A673 (cell line): ENCODE data around the gene CMC2. TPM values are rescaled to one million over a fixed set of nuclear protein-coding genes. Genes with fewer than 3 reads are reported as not detected.

Experiments used
- BruUV-seq: library from RNA; stranded (reverse); fragments of 400-500 nt; replicated peaks from 2 replicates; lab custom pipeline; 2021; lab: Mats Ljungman, UMichigan
- CTCF ChIA-PET: fragments of 300-600 bp; sonication (Branson Sonifier 250); formaldehyde crosslinking; loops from one replicate; lab custom pipeline; 2022; ENCODE audit warnings: antibody characterized with exemption; lab: Charles Lee
- POLR2A ChIA-PET: fragments of 300-600 bp; sonication (Branson Sonifier 250); formaldehyde crosslinking; loops from one replicate; lab custom pipeline; 2022; ENCODE audit warnings: antibody characterized with exemption; ENCODE audit not compliant: low non-redundant PET; lab: Charles Lee
- DNase-seq: peaks from one replicate; pipeline ENCODE4 v3.0.0-alpha.2; 2015; ENCODE audit warnings: low spot score
- H3K27ac ChIP-seq: fragments of 200-600 bp; sonication (generic); 2 replicates; pipeline ENCODE4 v1.5.1; 2016; ENCODE audit warnings: mixed run types, low read depth, mild to moderate bottlenecking, mixed read lengths, antibody characterized with exemption, low read length; ENCODE audit not compliant: poor library complexity, severe bottlenecking
- H3K27me3 ChIP-seq: fragments of 200-600 bp; sonication (generic); replicated peaks from 2 replicates; pipeline ENCODE4 v1.6.1; 2017; ENCODE audit warnings: mixed run types, low read depth, mild to moderate bottlenecking, mixed read lengths, antibody characterized with exemption, low read length; ENCODE audit not compliant: insufficient read depth, poor library complexity
- H3K36me3 ChIP-seq: fragments of 200-600 bp; sonication (generic); 2 replicates; pipeline ENCODE4 v1.6.1; 2016; ENCODE audit warnings: mixed run types, mild to moderate bottlenecking, mixed read lengths, antibody characterized with exemption, low read length; ENCODE audit not compliant: insufficient read depth, poor library complexity, severe bottlenecking
- H3K4me1 ChIP-seq: fragments of 200-600 bp; sonication (generic); 2 replicates; pipeline ENCODE4 v1.6.1; 2017; ENCODE audit warnings: mixed run types, mild to moderate bottlenecking, mixed read lengths, antibody characterized with exemption, low read length; ENCODE audit not compliant: insufficient read depth, poor library complexity, severe bottlenecking
- H3K4me3 ChIP-seq: fragments of 200-600 bp; sonication (generic); 2 replicates; pipeline ENCODE4 v1.5.1; 2016; ENCODE audit warnings: low read depth, mixed run types, mild to moderate bottlenecking, mixed read lengths, low read length; ENCODE audit not compliant: poor library complexity, severe bottlenecking
- H3K9me3 ChIP-seq: fragments of 200-600 bp; sonication (generic); 2 replicates; pipeline ENCODE4 v1.6.1; 2016; ENCODE audit warnings: mixed run types, low read depth, mild to moderate bottlenecking, mixed read lengths, antibody characterized with exemption, low read length; ENCODE audit not compliant: poor library complexity, severe bottlenecking
- CTCF ChIP-seq: fragments of 300-800, 200-600 bp; sonication (generic); conservative IDR thresholded peaks from 2 replicates; pipeline ENCODE4 v1.5.1; 2017; ENCODE audit warnings: low read depth, mild to moderate bottlenecking, antibody characterized with exemption, low read length, moderate library complexity, mixed read lengths
- EZH2 ChIP-seq: fragments of 200-600 bp; sonication (generic); IDR thresholded peaks from 2 replicates; pipeline ENCODE4 v1.6.1; 2017; ENCODE audit warnings: borderline replicate concordance, low read depth, mild to moderate bottlenecking, mixed read lengths, antibody characterized with exemption, low read length; ENCODE audit not compliant: poor library complexity, severe bottlenecking
- intact Hi-C: fragments of 100-400 bp; cut with micrococcal nuclease; formaldehyde crosslinking; loops from one replicate; pipeline ENCODE4 v1.10.0; 2022; ENCODE audit not compliant: unreplicated experiment
- total RNA-seq: library from RNA; stranded (reverse); gene quantifications from 2 replicates; pipeline ENCODE4 v1.2.3, GENCODE V29; 2021

CMC2 gene
- total RNA-seq, 1 experiment from 2014 or later: 129 TPM

- H3K27me3 ChIP-seq: no peaks in the 10 kb centered on the region
- BruUV-seq: no TSS peak
- intact Hi-C loops: no loop called here
- peak overlapping the region; percentile 19 for H3K4me3 ChIP-seq
- H3K9me3 ChIP-seq: no peaks in the 10 kb centered on the region
- peak overlapping the region; percentile 29 for H3K27ac ChIP-seq
- H3K36me3 ChIP-seq: no peaks in the 10 kb centered on the region
- TF ChIP-seq CTCF: no peak
- CTCF ChIA-PET: interaction anchor here (0.6 kb wide), 1 partner anchor 8 kb away, joined by 3 read pairs; no protein-coding TSS in a partner anchor
- peak; percentile 27 for DNase-seq
- peaks cover 36% of the 10 kb centered on the region for H3K4me1 ChIP-seq
- POLR2A ChIA-PET: no interaction called here
Observed at GRCh38 chr16:80997139-80997798, 9.4 kb downstream of the CMC2 start.

GRCh38 chr16:80996688-80997138 is 10.0 kb downstream of the CMC2 start:
- ChIA-PET CTCF (no interaction called here), POLR2A (no interaction called here)
- H3K27me3 ChIP-seq: no peaks in the 10 kb centered on the region
- H3K4me3 ChIP-seq: peak overlapping the region; percentile 19
- peak; percentile 58 for DNase-seq
- no peaks in the 10 kb centered on the region for H3K9me3 ChIP-seq
- TSS peak; percentile 12 for BruUV-seq
- H3K4me1 ChIP-seq: peaks cover 36% of the 10 kb centered on the region
- intact Hi-C loops: no loop called here
- TF ChIP-seq CTCF: no peak
- TF ChIP-seq EZH2: no peak
- H3K36me3 ChIP-seq: no peaks in the 10 kb centered on the region
- H3K27ac ChIP-seq: peak overlapping the region; percentile 29

GRCh38 chr16:80994451-80994850 is 12.2 kb downstream of the CMC2 start:
- CTCF ChIA-PET: no interaction called here
- no peaks in the 10 kb centered on the region for H3K36me3 ChIP-seq
- H3K4me3 ChIP-seq: no peak overlapping the region
- DNase-seq: no peak
- BruUV-seq: no TSS peak
- POLR2A ChIA-PET: interaction anchor here (0.6 kb wide), 2 partner anchors 10 to 11 kb away, joined by 3 to 4 read pairs; no protein-coding TSS in a partner anchor
- TF ChIP-seq EZH2 (no peak), CTCF (no peak)
- H3K27me3 ChIP-seq: no peaks in the 10 kb centered on the region
- H3K9me3 ChIP-seq: no peaks in the 10 kb centered on the region
- H3K27ac ChIP-seq: no peak overlapping the region
- peaks cover 36% of the 10 kb centered on the region for H3K4me1 ChIP-seq
- intact Hi-C loops: no loop called here
